ENCODE measurements around the gene FBN2.

DNA sequence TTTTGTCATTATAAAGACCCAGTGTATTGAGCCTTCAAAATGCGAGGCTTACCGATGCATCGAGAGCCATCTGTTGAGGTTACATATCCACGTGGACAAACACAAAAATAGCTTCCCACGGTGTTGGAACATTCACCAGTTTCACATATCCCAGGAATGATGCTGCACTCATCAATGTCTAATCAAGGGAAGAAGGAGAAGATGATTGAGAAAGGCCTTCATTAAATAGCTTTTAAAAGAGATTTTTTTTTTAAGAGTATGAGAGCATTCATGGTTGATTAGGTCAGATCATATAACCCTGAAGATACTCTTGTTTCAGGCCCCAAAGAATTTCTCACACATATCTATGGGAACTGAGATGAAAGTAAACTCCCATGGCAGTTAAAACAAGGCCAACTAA, 129.4 kb downstream of the FBN2 start:
- TF ChIP-seq, protein P1, sequence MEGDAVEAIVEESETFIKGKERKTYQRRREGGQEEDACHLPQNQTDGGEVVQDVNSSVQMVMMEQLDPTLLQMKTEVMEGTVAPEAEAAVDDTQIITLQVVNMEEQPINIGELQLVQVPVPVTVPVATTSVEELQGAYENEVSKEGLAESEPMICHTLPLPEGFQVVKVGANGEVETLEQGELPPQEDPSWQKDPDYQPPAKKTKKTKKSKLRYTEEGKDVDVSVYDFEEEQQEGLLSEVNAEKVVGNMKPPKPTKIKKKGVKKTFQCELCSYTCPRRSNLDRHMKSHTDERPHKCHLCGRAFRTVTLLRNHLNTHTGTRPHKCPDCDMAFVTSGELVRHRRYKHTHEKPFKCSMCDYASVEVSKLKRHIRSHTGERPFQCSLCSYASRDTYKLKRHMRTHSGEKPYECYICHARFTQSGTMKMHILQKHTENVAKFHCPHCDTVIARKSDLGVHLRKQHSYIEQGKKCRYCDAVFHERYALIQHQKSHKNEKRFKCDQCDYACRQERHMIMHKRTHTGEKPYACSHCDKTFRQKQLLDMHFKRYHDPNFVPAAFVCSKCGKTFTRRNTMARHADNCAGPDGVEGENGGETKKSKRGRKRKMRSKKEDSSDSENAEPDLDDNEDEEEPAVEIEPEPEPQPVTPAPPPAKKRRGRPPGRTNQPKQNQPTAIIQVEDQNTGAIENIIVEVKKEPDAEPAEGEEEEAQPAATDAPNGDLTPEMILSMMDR (conservative IDR thresholded peaks at IDR 0.05; ENCODE audit: low read depth, low read length): no peak
- TF ChIP-seq EZH2 (IDR thresholded peaks at IDR 0.05; ENCODE audit: borderline replicate concordance, low read depth, low read length, poor library complexity, severe bottlenecking): no peak

Measured in A673 (cell line).